ENCODE data around the gene CARD9.

- no peak for TF ChIP-seq POLR2A (IDR thresholded peaks at IDR 0.05; ENCODE audit: low read length)
- no peak for TF ChIP-seq GATA1 (IDR thresholded peaks at IDR 0.05; ENCODE audit: low read depth, low read length)
Measured at GRCh38 chr9:136361754-136362449, 11.6 kb downstream of the CARD9 start.

All from erythroblast (primary cell).